Osteoblast (primary cell): ENCODE results near the gene ATP6V1D. TPM values are rescaled to one million over a fixed set of nuclear protein-coding genes. Genes with fewer than 3 reads are reported as not detected.
"Not testable (repeated sequence)": the region's sequence is repeated elsewhere in the genome, so short reads cannot be mapped to it uniquely, and the experiment has no call there.

Experiments used
- DNase-seq: peaks from one replicate; pipeline ENCODE4 v3.0.0; 2011; ENCODE audit warnings: low spot score, mixed read lengths; ENCODE audit not compliant: insufficient read length; ENCODE audit errors: missing footprints
- H2AFZ ChIP-seq: 2 replicates; pipeline ENCODE4 v1.6.0; 2011; ENCODE audit warnings: mild to moderate bottlenecking, low read length
- H3K27ac ChIP-seq: 2 replicates; pipeline ENCODE4 v1.5.1; 2011; ENCODE audit warnings: mild to moderate bottlenecking, low read depth, low read length, moderate library complexity
- H3K27me3 ChIP-seq: 2 replicates; pipeline ENCODE4 v1.6.0; 2012; ENCODE audit warnings: mild to moderate bottlenecking, control low read depth, inconsistent platforms, low read length, moderate library complexity; ENCODE audit not compliant: insufficient read depth
- H3K36me3 ChIP-seq: 2 replicates; pipeline ENCODE4 v1.5.1; 2011; ENCODE audit warnings: mild to moderate bottlenecking, low read length, control low read depth, moderate library complexity; ENCODE audit not compliant: insufficient read depth
- H3K4me1 ChIP-seq: 2 replicates; pipeline ENCODE4 v1.5.1; 2011; ENCODE audit warnings: mild to moderate bottlenecking, low read length, control low read depth, moderate library complexity; ENCODE audit not compliant: insufficient read depth
- H3K4me2 ChIP-seq: 2 replicates; pipeline ENCODE4 v1.6.0; 2011; ENCODE audit warnings: mild to moderate bottlenecking, low read length; ENCODE audit not compliant: insufficient read depth
- H3K4me3 ChIP-seq: fragments of 200-600 bp; sonication (generic); 3 replicates; pipeline ENCODE4 v1.5.1; 2012; ENCODE audit warnings: mild to moderate bottlenecking, low read length, inconsistent platforms; ENCODE audit not compliant: insufficient read depth
- H3K79me2 ChIP-seq: 2 replicates; pipeline ENCODE4 v1.6.0; 2012; ENCODE audit warnings: mild to moderate bottlenecking, low read length, control low read depth, inconsistent platforms; ENCODE audit not compliant: insufficient read depth
- H3K9me3 ChIP-seq: 2 replicates; pipeline ENCODE4 v1.5.1; 2011; ENCODE audit warnings: low read depth, low read length, control low read depth
- H4K20me1 ChIP-seq: 2 replicates; pipeline ENCODE4 v1.6.0; 2012; ENCODE audit warnings: mild to moderate bottlenecking, low read length, control low read depth; ENCODE audit not compliant: insufficient read depth
- total RNA-seq: library from RNA; depleted of rRNA; stranded (reverse); fragments of >200 nt; gene quantifications from 2 replicates; pipeline ENCODE4 v1.2.3, GENCODE V29; 2012
- TF ChIP-seq, protein P1 (sequence below): IDR thresholded peaks from 2 replicates; pipeline ENCODE4 v1.5.1; 2011; ENCODE audit warnings: mild to moderate bottlenecking, low read depth, low read length, moderate library complexity; ENCODE audit errors: extremely low read depth

Gene ATP6V1D
- 111 and 140 TPM in 2 replicates for total RNA-seq

- peaks cover 33% of the 10 kb centered on the region for H3K4me1 ChIP-seq
- peaks cover 44% of the 10 kb centered on the region for H4K20me1 ChIP-seq
These were observed at the start of gene ATP6V1D, which contains the start of gene EIF2S1 for GRCh38 chr14:67359775-67360469. Gene ATP6V1D, minus strand, starts transcription at chr14:67359804. Its CDS starts 106 bp downstream, at chr14:67359698. Gene EIF2S1, plus strand, starts transcription at chr14:67360328. Its CDS starts 4,440 bp downstream, at chr14:67364768.

GRCh38 chr14:67408122-67408801 is 48.7 kb upstream of the ATP6V1D start:
- not testable (repeated sequence) for H3K4me1 ChIP-seq, H3K36me3 ChIP-seq, H4K20me1 ChIP-seq, H3K9me3 ChIP-seq, DNase-seq, H3K79me2 ChIP-seq, H3K27me3 ChIP-seq, H3K27ac ChIP-seq, H3K4me2 ChIP-seq, H2AFZ ChIP-seq, H3K4me3 ChIP-seq

More at GRCh38 chr14:67359775-67360469, at the start of gene ATP6V1D, which contains the start of gene EIF2S1:
- Histone ChIP-seq H3K79me2 (peaks cover 94% of the 10 kb centered on the region), H3K4me2 (peak within 1 kb of the TSS; percentile 100), H2AFZ (peak within 1 kb of the TSS; percentile 100), H3K9me3 (no peaks in the 10 kb centered on the region), H3K36me3 (peaks cover 10% of the 10 kb centered on the region), H3K4me3 (peak within 1 kb of the TSS; percentile 89), H3K27me3 (no peaks in the 10 kb centered on the region), H3K27ac (peak within 1 kb of the TSS; percentile 100)
- TF ChIP-seq, protein P1, sequence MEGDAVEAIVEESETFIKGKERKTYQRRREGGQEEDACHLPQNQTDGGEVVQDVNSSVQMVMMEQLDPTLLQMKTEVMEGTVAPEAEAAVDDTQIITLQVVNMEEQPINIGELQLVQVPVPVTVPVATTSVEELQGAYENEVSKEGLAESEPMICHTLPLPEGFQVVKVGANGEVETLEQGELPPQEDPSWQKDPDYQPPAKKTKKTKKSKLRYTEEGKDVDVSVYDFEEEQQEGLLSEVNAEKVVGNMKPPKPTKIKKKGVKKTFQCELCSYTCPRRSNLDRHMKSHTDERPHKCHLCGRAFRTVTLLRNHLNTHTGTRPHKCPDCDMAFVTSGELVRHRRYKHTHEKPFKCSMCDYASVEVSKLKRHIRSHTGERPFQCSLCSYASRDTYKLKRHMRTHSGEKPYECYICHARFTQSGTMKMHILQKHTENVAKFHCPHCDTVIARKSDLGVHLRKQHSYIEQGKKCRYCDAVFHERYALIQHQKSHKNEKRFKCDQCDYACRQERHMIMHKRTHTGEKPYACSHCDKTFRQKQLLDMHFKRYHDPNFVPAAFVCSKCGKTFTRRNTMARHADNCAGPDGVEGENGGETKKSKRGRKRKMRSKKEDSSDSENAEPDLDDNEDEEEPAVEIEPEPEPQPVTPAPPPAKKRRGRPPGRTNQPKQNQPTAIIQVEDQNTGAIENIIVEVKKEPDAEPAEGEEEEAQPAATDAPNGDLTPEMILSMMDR = peak; percentile 100
- peak; percentile 96 for DNase-seq

GRCh38 chr14:67405771-67406170 is 46.2 kb upstream of the ATP6V1D start:
- no peak overlapping the region for H3K4me2 ChIP-seq
- no peaks in the 10 kb centered on the region for H4K20me1 ChIP-seq
- H2AFZ ChIP-seq = no peak overlapping the region
- no peaks in the 10 kb centered on the region for H3K9me3 ChIP-seq
- no peak for DNase-seq
- no peak overlapping the region for H3K27ac ChIP-seq
- H3K79me2 ChIP-seq = no peaks in the 10 kb centered on the region
- H3K36me3 ChIP-seq = no peaks in the 10 kb centered on the region
- TF ChIP-seq, protein P1 = no peak
- H3K4me1 ChIP-seq = no peaks in the 10 kb centered on the region
- no peak overlapping the region for H3K4me3 ChIP-seq
- H3K27me3 ChIP-seq = no peaks in the 10 kb centered on the region

- no peaks in the 10 kb centered on the region for H3K79me2 ChIP-seq
- H2AFZ ChIP-seq = no peak overlapping the region
- no peak overlapping the region for H3K27ac ChIP-seq
- TF ChIP-seq, protein P1 = no peak
- H4K20me1 ChIP-seq = no peaks in the 10 kb centered on the region
- H3K4me1 ChIP-seq = no peaks in the 10 kb centered on the region
- H3K36me3 ChIP-seq = no peaks in the 10 kb centered on the region
- H3K4me3 ChIP-seq = no peak overlapping the region
- no peak for DNase-seq
- H3K4me2 ChIP-seq = no peak overlapping the region
- no peaks in the 10 kb centered on the region for H3K27me3 ChIP-seq
- no peaks in the 10 kb centered on the region for H3K9me3 ChIP-seq
These were observed 40.8 kb upstream of the ATP6V1D start for GRCh38 chr14:67400434-67400833.
